Right atrium auricular region (tissue), 2 donors: ENCODE data around the gene CSTPP1. TPM values are rescaled to one million over a fixed set of nuclear protein-coding genes. Genes with fewer than 3 reads are reported as not detected.

Source experiments
- DNase-seq: peaks from one replicate; pipeline ENCODE4 v3.0.0-alpha.2; 2019; ENCODE audit warnings: low spot score
- H3K27ac ChIP-seq, 2 donors: fragments of 200-600 bp; sonication (generic); 1 replicate in 1 of 2; 2 replicates in 1 of 2; pipeline ENCODE4 v1.5.1; 2016 to 2019
- H3K27me3 ChIP-seq, 2 donors: fragments of 200-600 bp; sonication (generic); one replicate each; pipeline versions ENCODE4 v1.5.1 to v1.6.0; 2017 to 2019
- H3K36me3 ChIP-seq: fragments of 200-600 bp; sonication (generic); one replicate; pipeline ENCODE4 v1.5.1; 2016
- H3K4me1 ChIP-seq, 2 donors: fragments of 200-600 bp; sonication (generic); one replicate each; pipeline versions ENCODE4 v1.5.1 to v1.6.0; 2017 to 2019
- H3K4me3 ChIP-seq, 2 donors: fragments of 200-600 bp; sonication (generic); 1 replicate in 1 of 2; 2 replicates in 1 of 2; pipeline ENCODE4 v1.5.1; 2017 to 2019; ENCODE audit warnings: mild to moderate bottlenecking in 1 of 2, moderate library complexity in 1 of 2
- H3K9me3 ChIP-seq, 2 donors: fragments of 200-600 bp; sonication (generic); one replicate each; pipeline ENCODE4 v1.5.1; 2019
- CTCF ChIP-seq, 2 donors: fragments of 200-600 bp; sonication (generic); IDR thresholded peaks; one replicate each; pipeline ENCODE4 v1.5.1; 2019; ENCODE audit warnings: antibody characterized with exemption in 2 of 2
- total RNA-seq, 2 donors: library from RNA; depleted of rRNA; stranded (reverse); fragments of >200 nt; gene quantifications; one replicate each; pipeline ENCODE4 v1.1.0, GENCODE V29; 2016

Gene CSTPP1
- total RNA-seq, 2 donors from 2014 or later, result 8.1 to 14.0 TPM

GRCh38 chr11:47130543-47130942, 194.0 kb downstream of the CSTPP1 start:
- no peak for TF ChIP-seq CTCF (IDR thresholded peaks at IDR 0.05)

GRCh38 chr11:47131136-47131535, 194.6 kb downstream of the CSTPP1 start:
- no peaks in the 10 kb centered on the region for H3K36me3 ChIP-seq
- DNase-seq, result no peak
- no peaks in the 10 kb centered on the region for H3K4me1 ChIP-seq
- no peak for TF ChIP-seq CTCF (IDR thresholded peaks at IDR 0.05)
- H3K9me3 ChIP-seq, result no peaks in the 10 kb centered on the region
- no peaks in the 10 kb centered on the region for H3K27me3 ChIP-seq
- H3K4me3 ChIP-seq, result no peak overlapping the region
- no peak overlapping the region for H3K27ac ChIP-seq

More at GRCh38 chr11:47130543-47130942, 194.0 kb downstream of the CSTPP1 start:
- Histone ChIP-seq H3K4me1 (no peaks in the 10 kb centered on the region), H3K27ac (no peak overlapping the region), H3K9me3 (no peaks in the 10 kb centered on the region), H3K4me3 (no peak overlapping the region), H3K27me3 (no peaks in the 10 kb centered on the region), H3K36me3 (no peaks in the 10 kb centered on the region)
- DNase-seq, result no peak

- Histone ChIP-seq H3K4me3 (no peak overlapping the region), H3K27me3 (no peaks in the 10 kb centered on the region), H3K27ac (no peak overlapping the region), H3K36me3 (no peaks in the 10 kb centered on the region), H3K4me1 (no peaks in the 10 kb centered on the region), H3K9me3 (no peaks in the 10 kb centered on the region)
- no peak for TF ChIP-seq CTCF (IDR thresholded peaks at IDR 0.05)
- DNase-seq, result no peak
Observed at GRCh38 chr11:47132490-47132889, 195.9 kb downstream of the CSTPP1 start.

- Histone ChIP-seq H3K27me3 (no peaks in the 10 kb centered on the region), H3K27ac (no peak overlapping the region), H3K4me3 (no peak overlapping the region), H3K9me3 (no peaks in the 10 kb centered on the region), H3K4me1 (no peaks in the 10 kb centered on the region), H3K36me3 (no peaks in the 10 kb centered on the region)
- DNase-seq, result no peak
- TF ChIP-seq CTCF (IDR thresholded peaks at IDR 0.05), result no peak
Observed at GRCh38 chr11:47132981-47133380, 196.4 kb downstream of the CSTPP1 start.

GRCh38 chr11:47136327-47136726, 199.8 kb downstream of the CSTPP1 start:
- Histone ChIP-seq H3K4me1 (no peaks in the 10 kb centered on the region), H3K36me3 (no peaks in the 10 kb centered on the region), H3K4me3 (no peak overlapping the region), H3K9me3 (no peaks in the 10 kb centered on the region), H3K27ac (no peak overlapping the region), H3K27me3 (no peaks in the 10 kb centered on the region)
- DNase-seq, result no peak
- no peak for TF ChIP-seq CTCF (IDR thresholded peaks at IDR 0.05)

GRCh38 chr11:47136921-47137320, 200.4 kb downstream of the CSTPP1 start:
- Histone ChIP-seq H3K4me3 (no peak overlapping the region), H3K4me1 (no peaks in the 10 kb centered on the region), H3K36me3 (no peaks in the 10 kb centered on the region), H3K9me3 (no peaks in the 10 kb centered on the region), H3K27me3 (no peaks in the 10 kb centered on the region), H3K27ac (no peak overlapping the region)
- TF ChIP-seq CTCF (IDR thresholded peaks at IDR 0.05), result no peak
- DNase-seq, result no peak
